ENCODE data around the gene HSP90AB1.
A peak's percentile ranks its signal among the peaks of the same experiment; 100 is the strongest.

Gene HSP90AB1

GRCh38 chr6:44255105-44255808, 8.4 kb downstream of the HSP90AB1 start:
- no peak for DNase-seq (ENCODE audit: low read depth in 2 of 2)

- DNase-seq (ENCODE audit: low read depth in 2 of 2) = no peak
These were observed 9.2 kb downstream of the HSP90AB1 start for GRCh38 chr6:44255871-44256774.

- no peak for DNase-seq (ENCODE audit: low read depth in 2 of 2)
These were observed 9.8 kb downstream of the HSP90AB1 start for GRCh38 chr6:44256775-44257024.

- DNase-seq (ENCODE audit: low read depth in 2 of 2) = no peak
These were observed 10.3 kb downstream of the HSP90AB1 start, which contains the start of gene SLC35B2 for GRCh38 chr6:44257025-44257752. SLC35B2 (minus strand) TSS chr6:44257528; CDS start chr6:44257410, 118 bp downstream.

GRCh38 chr6:44257753-44258324, 10.9 kb downstream of the HSP90AB1 start:
- DNase-seq (ENCODE audit: low read depth in 2 of 2) = no peak

- DNase-seq (ENCODE audit: low read depth in 2 of 2) = no peak
These were observed 11.5 kb downstream of the HSP90AB1 start for GRCh38 chr6:44258325-44258863.

GRCh38 chr6:44258921-44259320, 12.0 kb downstream of the HSP90AB1 start:
- DNase-seq (ENCODE audit: low read depth in 2 of 2) = no peak

- DNase-seq (ENCODE audit: low read depth in 2 of 2) = no peak
These were observed 13.1 kb downstream of the HSP90AB1 start for GRCh38 chr6:44260011-44260410.

GRCh38 chr6:44260451-44261297, 13.8 kb downstream of the HSP90AB1 start:
- no peak for DNase-seq (ENCODE audit: low read depth in 2 of 2)

GRCh38 chr6:44261581-44261980, 14.7 kb downstream of the HSP90AB1 start:
- DNase-seq (ENCODE audit: low read depth in 2 of 2) = no peak

- no peak for DNase-seq (ENCODE audit: low read depth in 2 of 2)
These were observed 15.8 kb downstream of the HSP90AB1 start for GRCh38 chr6:44262467-44263353.

- no peak for DNase-seq (ENCODE audit: low read depth in 2 of 2)
These were observed 16.6 kb downstream of the HSP90AB1 start for GRCh38 chr6:44263354-44264100.

- DNase-seq (ENCODE audit: low read depth in 2 of 2) = no peak
These were observed 17.5 kb downstream of the HSP90AB1 start for GRCh38 chr6:44264154-44265006.

- peak; percentile 88 to 98 for DNase-seq (ENCODE audit: low read depth in 2 of 2)
These were observed 18.3 kb downstream of the HSP90AB1 start, which contains the start of gene NFKBIE for GRCh38 chr6:44265007-44265721. NFKBIE (minus strand) TSS chr6:44265551; CDS start chr6:44265346, 205 bp downstream.

GRCh38 chr6:44265722-44266233, 18.9 kb downstream of the HSP90AB1 start:
- DNase-seq (ENCODE audit: low read depth in 2 of 2) = no peak

- no peak for DNase-seq (ENCODE audit: low read depth in 2 of 2)
These were observed 19.4 kb downstream of the HSP90AB1 start for GRCh38 chr6:44266347-44266746.

- no peak for DNase-seq (ENCODE audit: low read depth in 2 of 2)
These were observed 20.4 kb downstream of the HSP90AB1 start for GRCh38 chr6:44267252-44267651.

Data from stimulated activated CD4-positive, alpha-beta T cell treated with anti-CD3 and anti-CD28 coated beads, Interleukin-1b, Interleukin-23, amount 100 ng/mL, for 1 hour (primary cell).